ENCODE data around the gene THEMIS2.

The THEMIS2 gene

GRCh38 chr1:27915082-27915575, 42.8 kb downstream of the THEMIS2 start:
- no peak for DNase-seq (ENCODE audit: low read depth)
- no peak for TF ChIP-seq CTCF (conservative IDR thresholded peaks at IDR 0.05; ENCODE audit: low read length)
- H3K4me3 ChIP-seq (ENCODE audit: low read length), result peak overlapping the region; percentile 54

- no peak overlapping the region for H3K4me3 ChIP-seq (ENCODE audit: low read length)
- no peak for TF ChIP-seq CTCF (conservative IDR thresholded peaks at IDR 0.05; ENCODE audit: low read length)
- DNase-seq (ENCODE audit: low read depth), result no peak
These were observed 49.9 kb downstream of the THEMIS2 start for GRCh38 chr1:27922272-27922671.

GRCh38 chr1:27928216-27928954, 56.0 kb downstream of the THEMIS2 start:
- H3K4me3 ChIP-seq (ENCODE audit: low read length), result no peak overlapping the region
- no peak for DNase-seq (ENCODE audit: low read depth)
- TF ChIP-seq CTCF (conservative IDR thresholded peaks at IDR 0.05; ENCODE audit: low read length), result no peak

- no peak for DNase-seq (ENCODE audit: low read depth)
- no peak for TF ChIP-seq CTCF (conservative IDR thresholded peaks at IDR 0.05; ENCODE audit: low read length)
- no peak overlapping the region for H3K4me3 ChIP-seq (ENCODE audit: low read length)
These were observed 58.8 kb downstream of the THEMIS2 start for GRCh38 chr1:27931184-27931583.

GRCh38 chr1:27931759-27932158, 59.4 kb downstream of the THEMIS2 start:
- no peak for TF ChIP-seq CTCF (conservative IDR thresholded peaks at IDR 0.05; ENCODE audit: low read length)
- DNase-seq (ENCODE audit: low read depth), result no peak

GRCh38 chr1:27934818-27935549, 62.6 kb downstream of the THEMIS2 start, which contains the start of gene SMPDL3B:
TSS of gene SMPDL3B (plus strand) at chr1:27935000. CDS start at chr1:27935184, 184 bp downstream.
- DNase-seq (ENCODE audit: low read depth), result no peak
- no peak within 1 kb of the TSS for H3K4me3 ChIP-seq (ENCODE audit: low read length)
- TF ChIP-seq CTCF (conservative IDR thresholded peaks at IDR 0.05; ENCODE audit: low read length), result 0 out of 2 replicates have a peak, but pooled peaks have one; percentile 15

More at GRCh38 chr1:27931759-27932158, 59.4 kb downstream of the THEMIS2 start:
- no peak overlapping the region for H3K4me3 ChIP-seq (ENCODE audit: low read length)

All from AG10803 (cell line).